ENCODE results near the gene CD80. TPM values are rescaled to one million over a fixed set of nuclear protein-coding genes. Genes with fewer than 3 reads are reported as not detected.

Gene CD80
- total RNA-seq, 1 donor, result not detected

DNA sequence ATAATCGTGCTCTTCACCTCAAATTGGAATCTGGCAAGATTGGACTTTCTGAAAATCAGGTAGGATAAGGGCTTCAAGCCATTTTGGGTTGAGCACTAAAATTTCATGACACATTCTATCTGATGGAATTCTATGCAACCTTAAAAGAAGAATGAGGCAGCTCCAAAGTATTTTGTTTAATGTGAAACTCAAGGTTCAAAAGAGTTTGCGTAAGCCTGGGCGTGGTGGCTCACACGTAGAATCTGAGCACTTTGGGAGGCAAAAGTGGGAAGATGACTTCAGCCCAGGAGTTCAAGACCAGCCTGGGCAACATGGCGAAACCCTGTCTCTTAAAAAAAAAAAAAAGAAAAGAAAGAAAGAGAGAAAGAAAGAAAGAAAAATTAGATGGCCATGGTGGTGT is 34.7 kb upstream of the CD80 start:
- TF ChIP-seq, protein P1, sequence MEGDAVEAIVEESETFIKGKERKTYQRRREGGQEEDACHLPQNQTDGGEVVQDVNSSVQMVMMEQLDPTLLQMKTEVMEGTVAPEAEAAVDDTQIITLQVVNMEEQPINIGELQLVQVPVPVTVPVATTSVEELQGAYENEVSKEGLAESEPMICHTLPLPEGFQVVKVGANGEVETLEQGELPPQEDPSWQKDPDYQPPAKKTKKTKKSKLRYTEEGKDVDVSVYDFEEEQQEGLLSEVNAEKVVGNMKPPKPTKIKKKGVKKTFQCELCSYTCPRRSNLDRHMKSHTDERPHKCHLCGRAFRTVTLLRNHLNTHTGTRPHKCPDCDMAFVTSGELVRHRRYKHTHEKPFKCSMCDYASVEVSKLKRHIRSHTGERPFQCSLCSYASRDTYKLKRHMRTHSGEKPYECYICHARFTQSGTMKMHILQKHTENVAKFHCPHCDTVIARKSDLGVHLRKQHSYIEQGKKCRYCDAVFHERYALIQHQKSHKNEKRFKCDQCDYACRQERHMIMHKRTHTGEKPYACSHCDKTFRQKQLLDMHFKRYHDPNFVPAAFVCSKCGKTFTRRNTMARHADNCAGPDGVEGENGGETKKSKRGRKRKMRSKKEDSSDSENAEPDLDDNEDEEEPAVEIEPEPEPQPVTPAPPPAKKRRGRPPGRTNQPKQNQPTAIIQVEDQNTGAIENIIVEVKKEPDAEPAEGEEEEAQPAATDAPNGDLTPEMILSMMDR (IDR thresholded peaks at IDR 0.05; ENCODE audit: insufficient read depth, low read length), result no peak
- peak; percentile 57 for DNase-seq (ENCODE audit: low read depth)
- no peak overlapping the region for H3K4me3 ChIP-seq (ENCODE audit: low read depth, low read length)

DNA sequence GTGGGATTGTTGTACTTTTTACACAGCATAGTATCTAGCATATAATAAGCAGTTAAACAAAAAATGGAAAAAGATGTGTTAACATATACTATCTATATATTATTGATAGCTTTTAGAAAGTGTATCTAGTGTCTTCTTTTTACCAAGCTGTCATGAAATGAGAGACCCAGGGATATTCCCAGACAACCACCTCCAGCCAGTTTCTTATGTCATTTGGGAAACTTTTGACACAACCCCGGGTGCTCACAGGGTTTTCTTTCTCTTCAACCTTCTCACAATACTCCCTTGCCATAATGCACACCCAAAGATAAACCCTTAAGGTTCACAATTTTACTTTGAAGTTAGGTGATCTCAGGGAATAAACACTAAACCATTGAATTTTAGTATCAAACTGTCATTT is 33.4 kb upstream of the CD80 start:
- TF ChIP-seq, protein P1 (IDR thresholded peaks at IDR 0.05; ENCODE audit: insufficient read depth, low read length), result no peak
- no peak for DNase-seq (ENCODE audit: low read depth)

DNA sequence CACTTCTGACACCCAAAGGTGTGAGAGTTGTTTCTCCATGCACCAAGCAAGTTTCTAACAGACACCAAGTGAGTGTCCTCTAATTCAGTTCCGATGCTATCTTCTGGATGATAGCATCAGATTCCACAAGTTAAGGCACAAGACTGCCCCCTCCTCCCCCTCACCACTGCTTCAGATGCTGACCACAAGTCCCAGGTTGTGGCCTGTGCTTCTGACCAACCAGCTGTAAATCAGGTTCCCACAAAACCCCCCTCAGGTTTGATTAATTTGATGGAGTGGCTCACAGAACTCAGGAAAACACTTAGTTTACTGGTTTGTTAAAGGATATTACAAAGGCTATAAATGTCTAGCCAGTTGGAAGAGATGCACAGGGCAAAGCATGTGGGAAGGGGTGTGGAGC is 31.3 kb upstream of the CD80 start:
- TF ChIP-seq, protein P1 (IDR thresholded peaks at IDR 0.05; ENCODE audit: insufficient read depth, low read length), result no peak
- DNase-seq (ENCODE audit: low read depth), result no peak
- no peak overlapping the region for H3K4me3 ChIP-seq (ENCODE audit: low read depth, low read length)

More for the DNA sequence above, 33.4 kb upstream of the CD80 start:
- no peak overlapping the region for H3K4me3 ChIP-seq (ENCODE audit: low read depth, low read length)

DNA sequence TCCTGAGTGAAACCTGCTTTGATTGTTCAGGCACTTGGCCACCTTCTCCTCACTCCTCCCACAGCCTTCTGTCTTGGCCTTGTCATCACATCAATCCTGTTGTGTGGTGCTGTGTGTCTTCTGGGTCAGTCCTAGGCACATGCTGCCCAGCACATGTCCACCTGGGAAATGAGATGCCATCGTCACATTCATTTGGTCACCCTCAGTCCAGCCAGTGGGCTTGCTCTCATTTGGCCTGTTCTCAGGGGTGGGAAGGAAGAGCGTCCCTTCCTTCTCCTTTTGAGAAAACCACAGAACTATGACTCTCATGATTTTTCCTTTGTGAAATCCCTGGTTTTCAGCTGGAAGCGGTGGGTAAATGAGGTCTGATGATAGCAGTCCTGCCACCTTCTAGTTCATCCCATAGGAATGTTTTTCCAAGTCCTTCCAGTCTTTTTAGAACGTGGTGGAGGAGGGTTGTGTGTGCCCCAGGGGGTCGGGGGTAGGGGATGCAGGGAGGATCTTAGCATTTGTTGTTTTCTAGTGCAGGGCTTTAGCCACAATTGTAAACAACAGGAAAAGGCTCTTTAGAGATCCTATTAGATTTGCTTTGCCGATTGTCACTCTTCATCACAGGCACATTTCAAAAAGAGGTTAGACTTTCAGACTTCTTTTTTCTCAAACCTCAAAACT is 29.8 kb upstream of the CD80 start:
- H3K4me3 ChIP-seq (ENCODE audit: low read depth, low read length), result no peak overlapping the region
- TF ChIP-seq, protein P1 (IDR thresholded peaks at IDR 0.05; ENCODE audit: insufficient read depth, low read length), result no peak
- DNase-seq (ENCODE audit: low read depth), result no peak

GRCh38 chr3:119588112-119588511 is 28.7 kb upstream of the CD80 start:
- no peak overlapping the region for H3K4me3 ChIP-seq (ENCODE audit: low read depth, low read length)
- DNase-seq (ENCODE audit: low read depth), result no peak
- TF ChIP-seq, protein P1 (IDR thresholded peaks at IDR 0.05; ENCODE audit: insufficient read depth, low read length), result no peak

GRCh38 chr3:119586733-119587172 is 27.3 kb upstream of the CD80 start:
- H3K4me3 ChIP-seq (ENCODE audit: low read depth, low read length), result no peak overlapping the region
- TF ChIP-seq, protein P1 (IDR thresholded peaks at IDR 0.05; ENCODE audit: insufficient read depth, low read length), result no peak

More at GRCh38 chr3:119586733-119587172, 27.3 kb upstream of the CD80 start:
- no peak for DNase-seq (ENCODE audit: low read depth)

Measured in fibroblast of the aortic adventitia (primary cell).